DND-41 (cell line): ENCODE data around the gene GTF2IRD1.
"Not testable (repeated sequence)": the region's sequence is repeated elsewhere in the genome, so short reads cannot be mapped to it uniquely, and the experiment has no call there.

Source experiments
- CTCF ChIP-seq: IDR thresholded peaks from 2 replicates; pipeline ENCODE4 v1.5.1; 2012; ENCODE audit warnings: borderline replicate concordance, low read length, moderate library complexity, mild to moderate bottlenecking; ENCODE audit not compliant: poor library complexity, severe bottlenecking; ENCODE audit errors: extremely low read depth
- EZH2 ChIP-seq: IDR thresholded peaks from 3 replicates; pipeline ENCODE4 v1.6.1; 2012; ENCODE audit warnings: borderline replicate concordance, low read depth, mild to moderate bottlenecking, moderate library complexity, low read length, inconsistent platforms; ENCODE audit not compliant: severe bottlenecking

GRCh38 chr7:74419232-74419631 is 34.5 kb upstream of the GTF2IRD1 start:
- not testable (repeated sequence) for TF ChIP-seq EZH2, CTCF
